Measurements from ENCODE around the gene SFTA2. TPM values are rescaled to one million over a fixed set of nuclear protein-coding genes. Genes with fewer than 3 reads are reported as not detected.
"Not testable (repeated sequence)": the region's sequence is repeated elsewhere in the genome, so short reads cannot be mapped to it uniquely, and the experiment has no call there.

The SFTA2 gene
- polyA plus RNA-seq, 1 of the 3 experiments (the other 2 are of a cell fraction) = not detected

DNA sequence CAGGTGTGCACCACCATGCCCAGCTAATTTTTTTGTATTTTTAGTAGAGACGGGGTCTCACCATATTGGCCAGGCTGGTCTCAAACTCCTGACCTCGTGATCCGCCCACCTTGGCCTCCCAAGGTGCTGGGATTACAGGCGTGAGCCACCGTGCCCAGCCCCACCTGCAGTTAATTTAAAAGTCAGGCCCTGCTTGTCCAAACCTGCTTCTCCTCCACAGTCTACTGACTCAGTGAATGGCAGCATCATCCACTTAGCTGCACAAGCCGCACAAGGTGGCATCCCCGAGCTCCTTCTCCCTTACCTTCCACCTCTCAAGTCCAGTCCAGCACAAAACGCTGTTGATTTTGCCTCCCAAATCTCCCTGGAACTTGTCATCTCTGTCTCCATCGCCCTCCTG, 29.8 kb downstream of the SFTA2 start:
- not testable (repeated sequence) for H3K4me3 ChIP-seq (ENCODE audit: low read depth in 2 of 2, low read length in 1 of 2); DNase-seq; H3K79me2 ChIP-seq (ENCODE audit: insufficient read depth); H3K4me1 ChIP-seq (ENCODE audit: control insufficient read depth in 1 of 2, insufficient read depth in 2 of 2, low read depth in 1 of 2, low read length in 1 of 2); H3K27me3 ChIP-seq (ENCODE audit: insufficient read depth); H3K9me3 ChIP-seq; H3K4me2 ChIP-seq; H4K20me1 ChIP-seq (ENCODE audit: insufficient read depth); H2AFZ ChIP-seq (ENCODE audit: low read depth); H3K27ac ChIP-seq (ENCODE audit: low read depth in 2 of 2, low read length in 1 of 2); H3K9me2 ChIP-seq; H3K9ac ChIP-seq
- H3F3A ChIP-seq (replicated peaks; ENCODE audit: insufficient read depth) = peaks cover 12% of the 10 kb centered on the region
- ChIA-PET POLR2A (interaction anchor here (0.7 kb wide), 1 partner anchor 219 kb away, joined by 4 read pairs; no protein-coding TSS in a partner anchor), CTCF (interaction anchor here (1.0 to 1.3 kb wide), 2 partner anchors 13 to 370 kb away, joined by 3 read pairs; no protein-coding TSS in a partner anchor)
- WGBS (ENCODE audit: low lambda C conversion rate) = 84% methylated on average over 9 of the region's 9 CpGs
- H3K36me3 ChIP-seq (replicated peaks in 1 of 2; ENCODE audit: control insufficient read depth in 1 of 2, insufficient read depth in 2 of 2, low read length in 1 of 2) = peaks cover 6 to 26% of the 10 kb centered on the region in 2 experiments

- H3K79me2 ChIP-seq (ENCODE audit: insufficient read depth) = no peaks in the 10 kb centered on the region
- H3K36me3 ChIP-seq (replicated peaks in 1 of 2; ENCODE audit: control insufficient read depth in 1 of 2, insufficient read depth in 2 of 2, low read length in 1 of 2) = peaks cover 6 to 31% of the 10 kb centered on the region in 2 experiments
- H3K27ac ChIP-seq (ENCODE audit: low read depth in 2 of 2, low read length in 1 of 2) = no peak overlapping the region
- H3K27me3 ChIP-seq (ENCODE audit: insufficient read depth) = no peaks in the 10 kb centered on the region
- no peak for DNase-seq
- no peaks in the 10 kb centered on the region for H4K20me1 ChIP-seq (ENCODE audit: insufficient read depth)
- no peak overlapping the region for H3K4me2 ChIP-seq
- TF ChIP-seq ELF1 (IDR thresholded peaks at IDR 0.05) (no peak), TAF1 (IDR thresholded peaks at IDR 0.05; ENCODE audit: borderline replicate concordance, low read depth, low read length) (no peak), JUND (IDR thresholded peaks at IDR 0.05) (no peak), EZH2phosphoT487 (IDR thresholded peaks at IDR 0.05; ENCODE audit: borderline replicate concordance, low read depth) (no peak), SIN3A (IDR thresholded peaks at IDR 0.05; ENCODE audit: borderline replicate concordance, low read depth, low read length) (no peak), RFX5 (IDR thresholded peaks at IDR 0.05; ENCODE audit: low read length) (no peak)
- TF ChIP-seq, protein P1, sequence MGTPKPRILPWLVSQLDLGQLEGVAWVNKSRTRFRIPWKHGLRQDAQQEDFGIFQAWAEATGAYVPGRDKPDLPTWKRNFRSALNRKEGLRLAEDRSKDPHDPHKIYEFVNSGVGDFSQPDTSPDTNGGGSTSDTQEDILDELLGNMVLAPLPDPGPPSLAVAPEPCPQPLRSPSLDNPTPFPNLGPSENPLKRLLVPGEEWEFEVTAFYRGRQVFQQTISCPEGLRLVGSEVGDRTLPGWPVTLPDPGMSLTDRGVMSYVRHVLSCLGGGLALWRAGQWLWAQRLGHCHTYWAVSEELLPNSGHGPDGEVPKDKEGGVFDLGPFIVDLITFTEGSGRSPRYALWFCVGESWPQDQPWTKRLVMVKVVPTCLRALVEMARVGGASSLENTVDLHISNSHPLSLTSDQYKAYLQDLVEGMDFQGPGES (IDR thresholded peaks at IDR 0.05; ENCODE audit: low read depth, low read length) = no peak
- no peak overlapping the region for H3K9ac ChIP-seq
- H3K9me3 ChIP-seq = no peaks in the 10 kb centered on the region
- no peaks in the 10 kb centered on the region for H3K4me1 ChIP-seq (ENCODE audit: control insufficient read depth in 1 of 2, insufficient read depth in 2 of 2, low read depth in 1 of 2, low read length in 1 of 2)
- H3K4me3 ChIP-seq (ENCODE audit: low read depth in 2 of 2, low read length in 1 of 2) = no peak overlapping the region
- ChIA-PET POLR2A (interaction anchor here (0.7 kb wide), 1 partner anchor 219 kb away, joined by 4 read pairs; no protein-coding TSS in a partner anchor), CTCF (interaction anchor here (1.3 kb wide), 1 partner anchor 369 kb away, joined by 3 read pairs; no protein-coding TSS in a partner anchor)
- H3K9me2 ChIP-seq = no peaks in the 10 kb centered on the region
- peaks cover 9% of the 10 kb centered on the region for H3F3A ChIP-seq (replicated peaks; ENCODE audit: insufficient read depth)
- no peak overlapping the region for H2AFZ ChIP-seq (ENCODE audit: low read depth)
These were observed 30.5 kb downstream of the SFTA2 start for GRCh38 chr6:30901436-30901835.

DNA sequence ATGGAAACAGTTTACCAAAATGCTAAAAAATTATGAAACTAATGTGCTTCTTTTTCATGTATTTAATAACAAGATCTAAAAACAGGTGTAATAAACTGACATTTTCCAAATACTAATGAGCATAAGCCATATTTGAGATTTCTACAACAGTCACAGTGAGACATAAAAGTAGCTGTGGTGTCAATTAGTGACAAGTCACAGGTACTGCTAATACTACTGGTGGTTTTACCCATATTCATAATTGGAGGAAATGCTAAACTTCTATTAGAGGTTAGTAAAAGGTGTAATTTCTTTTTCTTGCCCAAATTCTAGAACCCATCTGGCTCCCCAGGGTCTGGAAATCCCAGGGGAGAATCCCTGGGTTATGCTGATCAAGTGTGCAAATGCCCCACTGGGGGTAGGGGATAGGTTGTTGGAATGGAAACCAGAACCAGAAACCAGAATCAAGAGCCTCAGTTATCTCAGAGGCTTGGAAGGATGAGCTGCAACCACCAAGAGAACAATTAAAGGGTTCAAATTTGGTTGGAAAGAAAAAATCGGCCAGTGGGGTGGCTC, 31.0 kb downstream of the SFTA2 start:
- Histone ChIP-seq H3K9ac (no peak overlapping the region), H3K4me1 (ENCODE audit: control insufficient read depth in 1 of 2, insufficient read depth in 2 of 2, low read depth in 1 of 2, low read length in 1 of 2) (no peaks in the 10 kb centered on the region), H3K27me3 (ENCODE audit: insufficient read depth) (no peaks in the 10 kb centered on the region), H2AFZ (ENCODE audit: low read depth) (no peak overlapping the region), H3K79me2 (ENCODE audit: insufficient read depth) (no peaks in the 10 kb centered on the region), H3K4me3 (ENCODE audit: low read depth in 2 of 2, low read length in 1 of 2) (no peak overlapping the region), H3K27ac (ENCODE audit: low read depth in 2 of 2, low read length in 1 of 2) (no peak overlapping the region), H4K20me1 (ENCODE audit: insufficient read depth) (no peaks in the 10 kb centered on the region), H3K9me2 (no peaks in the 10 kb centered on the region), H3K36me3 (replicated peaks in 1 of 2; ENCODE audit: control insufficient read depth in 1 of 2, insufficient read depth in 2 of 2, low read length in 1 of 2) (peaks cover 6 to 34% of the 10 kb centered on the region in 2 experiments), H3K9me3 (no peaks in the 10 kb centered on the region), H3K4me2 (no peak overlapping the region), H3F3A (replicated peaks; ENCODE audit: insufficient read depth) (peaks cover 4% of the 10 kb centered on the region)
- DNase-seq = peak; percentile 6
- POLR2A ChIA-PET = no interaction called here
- CTCF ChIA-PET = interaction anchor here (1.3 kb wide), 1 partner anchor 369 kb away, joined by 3 read pairs; no protein-coding TSS in a partner anchor
- 82% methylated on average over 1 of the region's 1 CpG for WGBS (ENCODE audit: low lambda C conversion rate)
- TF ChIP-seq GABPA (IDR thresholded peaks at IDR 0.05; ENCODE audit: low read depth) (no peak), SIN3A (IDR thresholded peaks at IDR 0.05; ENCODE audit: borderline replicate concordance, low read depth, low read length) (no peak), EP300 (IDR thresholded peaks at IDR 0.05; ENCODE audit: borderline replicate concordance in 1 of 2, low read depth in 1 of 2, low read length in 1 of 2) (no peak), GATA2 (CRISPR knock-in tag; IDR thresholded peaks at IDR 0.05) (no peak), JUND (IDR thresholded peaks at IDR 0.05) (no peak), NRF1 (IDR thresholded peaks at IDR 0.05; ENCODE audit: low read depth, low read length) (no peak), MXI1 (IDR thresholded peaks at IDR 0.05; ENCODE audit: low read depth, low read length) (no peak), RXRA (IDR thresholded peaks at IDR 0.05; ENCODE audit: borderline replicate concordance, low read depth) (no peak)
- TF ChIP-seq, protein P2, sequence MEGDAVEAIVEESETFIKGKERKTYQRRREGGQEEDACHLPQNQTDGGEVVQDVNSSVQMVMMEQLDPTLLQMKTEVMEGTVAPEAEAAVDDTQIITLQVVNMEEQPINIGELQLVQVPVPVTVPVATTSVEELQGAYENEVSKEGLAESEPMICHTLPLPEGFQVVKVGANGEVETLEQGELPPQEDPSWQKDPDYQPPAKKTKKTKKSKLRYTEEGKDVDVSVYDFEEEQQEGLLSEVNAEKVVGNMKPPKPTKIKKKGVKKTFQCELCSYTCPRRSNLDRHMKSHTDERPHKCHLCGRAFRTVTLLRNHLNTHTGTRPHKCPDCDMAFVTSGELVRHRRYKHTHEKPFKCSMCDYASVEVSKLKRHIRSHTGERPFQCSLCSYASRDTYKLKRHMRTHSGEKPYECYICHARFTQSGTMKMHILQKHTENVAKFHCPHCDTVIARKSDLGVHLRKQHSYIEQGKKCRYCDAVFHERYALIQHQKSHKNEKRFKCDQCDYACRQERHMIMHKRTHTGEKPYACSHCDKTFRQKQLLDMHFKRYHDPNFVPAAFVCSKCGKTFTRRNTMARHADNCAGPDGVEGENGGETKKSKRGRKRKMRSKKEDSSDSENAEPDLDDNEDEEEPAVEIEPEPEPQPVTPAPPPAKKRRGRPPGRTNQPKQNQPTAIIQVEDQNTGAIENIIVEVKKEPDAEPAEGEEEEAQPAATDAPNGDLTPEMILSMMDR (IDR thresholded peaks at IDR 0.05) = no peak
- TF ChIP-seq, protein P3, sequence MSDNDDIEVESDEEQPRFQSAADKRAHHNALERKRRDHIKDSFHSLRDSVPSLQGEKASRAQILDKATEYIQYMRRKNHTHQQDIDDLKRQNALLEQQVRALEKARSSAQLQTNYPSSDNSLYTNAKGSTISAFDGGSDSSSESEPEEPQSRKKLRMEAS (IDR thresholded peaks at IDR 0.05; ENCODE audit: low read depth) = no peak
- TF ChIP-seq, protein P4, sequence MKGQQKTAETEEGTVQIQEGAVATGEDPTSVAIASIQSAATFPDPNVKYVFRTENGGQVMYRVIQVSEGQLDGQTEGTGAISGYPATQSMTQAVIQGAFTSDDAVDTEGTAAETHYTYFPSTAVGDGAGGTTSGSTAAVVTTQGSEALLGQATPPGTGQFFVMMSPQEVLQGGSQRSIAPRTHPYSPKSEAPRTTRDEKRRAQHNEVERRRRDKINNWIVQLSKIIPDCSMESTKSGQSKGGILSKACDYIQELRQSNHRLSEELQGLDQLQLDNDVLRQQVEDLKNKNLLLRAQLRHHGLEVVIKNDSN (IDR thresholded peaks at IDR 0.05; ENCODE audit: borderline replicate concordance, low read depth) = no peak
